ENCODE measurements around the gene PDK1.

The PDK1 gene

DNA sequence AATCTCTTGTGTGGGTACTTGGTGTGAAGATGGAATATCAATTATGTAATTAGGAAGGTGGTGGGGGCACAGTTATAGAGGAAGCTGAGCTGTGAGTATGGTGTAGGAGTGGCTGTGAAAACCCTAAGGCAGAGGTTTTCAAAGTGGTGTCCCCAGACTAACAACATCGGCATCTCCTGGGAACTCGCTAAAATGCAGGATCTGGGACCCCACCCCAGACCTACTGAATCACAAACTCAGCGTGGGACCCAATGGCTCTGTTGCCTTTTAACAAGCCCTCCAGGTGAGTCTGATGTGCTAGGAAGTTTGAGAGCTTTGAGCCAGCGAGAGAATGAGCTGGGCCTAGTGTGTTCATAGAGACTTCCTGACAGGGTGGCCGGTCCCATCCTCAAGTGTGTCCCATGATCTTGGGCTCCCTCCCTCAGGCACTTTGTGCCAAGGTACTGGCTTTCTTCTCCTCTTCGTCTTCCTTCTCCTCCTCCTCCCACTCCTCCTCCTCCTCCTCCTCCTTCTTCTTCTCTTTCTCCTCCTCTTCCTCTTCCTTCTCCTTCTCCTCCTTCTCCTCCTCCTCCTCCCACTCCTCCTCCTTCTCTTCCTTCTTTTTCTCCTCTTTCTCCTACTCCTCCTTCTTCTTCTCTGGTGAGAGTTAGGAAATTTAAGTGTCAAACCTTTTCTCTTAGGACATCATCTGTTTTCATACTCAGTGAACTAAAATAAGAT lies 86.6 kb downstream of the PDK1 start:
- DNase-seq (ENCODE audit: low read depth) = no peak

GRCh38 chr2:172643142-172643541 lies 87.3 kb downstream of the PDK1 start:
- no peak for DNase-seq (ENCODE audit: low read depth)

DNA sequence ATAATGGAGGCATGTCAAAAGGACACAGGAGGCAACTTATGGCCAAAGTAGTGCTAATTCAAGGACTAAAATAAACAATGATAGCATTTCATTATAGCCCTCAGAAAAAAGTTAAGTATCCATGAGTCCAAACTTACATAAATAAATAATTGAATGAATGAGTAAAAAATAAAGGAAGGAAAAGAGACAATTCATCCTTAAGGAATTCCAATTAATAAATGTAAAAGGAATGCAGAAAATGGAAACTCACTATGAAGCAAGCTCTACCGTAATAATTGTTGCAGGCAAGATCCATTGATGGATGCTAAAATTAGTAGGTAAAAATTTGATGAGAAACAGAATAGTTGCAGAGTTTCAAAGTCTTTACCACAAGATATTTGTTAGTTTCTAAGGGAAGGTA lies 91.5 kb downstream of the PDK1 start:
- DNase-seq (ENCODE audit: low read depth) = no peak

GRCh38 chr2:172655091-172655837 lies 99.4 kb downstream of the PDK1 start:
- DNase-seq (ENCODE audit: low read depth) = peak; percentile 76

- DNase-seq (ENCODE audit: low read depth) = no peak
These were observed 100.1 kb downstream of the PDK1 start for GRCh38 chr2:172655838-172656573.

Data from non-pigmented ciliary epithelial cell (primary cell).